HG02981 (cell line): ENCODE results near the gene PAN2.
A peak's percentile ranks its signal among the peaks of the same experiment; 100 is the strongest.
"Not testable (repeated sequence)": the region's sequence is repeated elsewhere in the genome, so short reads cannot be mapped to it uniquely, and the experiment has no call there.

ENCODE experiments used
- ATAC-seq: cut with Tn5 transposase; IDR thresholded peaks from one replicate; pipeline ENCODE4 v1.9.1; 2021; ENCODE audit warnings: mild to moderate bottlenecking, moderate library complexity; ENCODE audit not compliant: unreplicated experiment

The PAN2 gene

GRCh38 chr12:56342290-56342689 is 8.5 kb upstream of the PAN2 start:
- not testable (repeated sequence) for ATAC-seq

DNA sequence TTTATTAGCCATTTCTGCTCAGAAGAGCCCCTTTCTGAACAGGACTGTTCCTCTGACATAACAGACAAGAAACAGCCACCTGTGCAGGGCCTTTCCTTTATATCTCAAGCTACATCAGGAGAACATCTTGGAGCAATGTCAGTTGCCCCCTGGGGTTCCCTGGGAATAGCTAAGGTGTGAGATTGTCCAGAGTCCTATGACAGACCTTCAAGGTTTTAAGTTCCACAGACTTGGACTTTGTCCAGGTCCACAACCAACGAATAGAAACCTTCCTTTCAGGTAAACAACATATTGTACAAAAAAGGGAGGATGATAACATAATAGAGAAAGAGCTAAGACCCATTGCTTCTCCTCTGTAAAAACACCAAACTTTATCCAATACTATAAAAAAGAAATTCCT is 7.8 kb upstream of the PAN2 start:
- ATAC-seq: no peak

DNA sequence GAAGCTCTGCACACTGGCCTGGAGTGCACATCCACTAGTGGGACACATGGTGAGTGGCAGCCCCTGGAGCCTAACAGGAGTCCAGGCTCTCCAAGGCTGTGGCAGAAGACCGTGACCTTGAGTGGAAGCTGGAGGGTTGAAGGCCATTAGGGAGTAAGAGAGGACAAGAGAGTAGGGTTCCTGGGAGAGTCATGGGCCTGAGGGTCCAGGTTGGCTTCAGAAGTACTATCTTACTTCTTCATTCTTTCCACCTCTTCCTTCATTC is 5.3 kb upstream of the PAN2 start:
- ATAC-seq: no peak

DNA sequence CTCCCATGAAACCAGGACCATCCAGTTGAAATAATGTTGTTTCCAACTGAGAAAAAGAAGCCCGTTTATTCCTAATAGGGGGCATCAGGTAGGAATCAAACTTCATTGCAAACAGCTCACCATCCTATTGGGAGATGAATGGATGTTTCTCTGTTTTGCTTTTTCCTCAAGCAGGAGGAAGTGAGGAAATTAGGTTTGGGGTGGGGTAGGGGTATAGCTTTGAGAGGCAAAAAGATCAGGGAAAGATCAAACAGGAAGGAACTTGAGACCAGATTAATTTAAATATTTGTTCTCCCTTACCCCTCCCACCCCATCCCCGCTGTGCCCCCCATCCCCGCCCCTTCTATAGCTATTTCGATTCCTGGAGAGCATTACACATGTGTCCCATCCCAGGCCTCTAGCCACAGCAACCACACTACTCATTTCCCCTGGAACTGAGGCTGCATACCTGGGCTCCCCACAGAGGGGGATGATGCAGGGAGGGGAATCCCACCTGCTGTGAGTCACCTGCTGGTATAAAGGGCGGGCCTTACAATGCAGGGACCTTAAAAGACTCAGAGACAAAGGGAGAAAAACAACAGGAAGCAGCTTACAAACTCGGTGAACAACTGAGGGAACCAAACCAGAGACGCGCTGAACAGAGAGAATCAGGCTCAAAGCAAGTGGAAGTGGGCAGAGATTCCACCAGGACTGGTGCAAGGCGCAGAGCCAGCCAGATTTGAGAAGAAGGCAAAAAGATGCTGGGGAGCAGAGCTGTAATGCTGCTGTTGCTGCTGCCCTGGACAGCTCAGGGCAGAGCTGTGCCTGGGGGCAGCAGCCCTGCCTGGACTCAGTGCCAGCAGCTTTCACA is 4.7 kb upstream of the PAN2 start, which contains the start of gene IL23A:
TSS of gene IL23A (plus strand) at position 577 of the 850 bp plus-strand sequence. CDS start at position 738, 161 bp downstream.
- peak; percentile 31 for ATAC-seq

GRCh38 chr12:56337753-56338251 is 4.0 kb upstream of the PAN2 start:
- ATAC-seq: no peak

DNA sequence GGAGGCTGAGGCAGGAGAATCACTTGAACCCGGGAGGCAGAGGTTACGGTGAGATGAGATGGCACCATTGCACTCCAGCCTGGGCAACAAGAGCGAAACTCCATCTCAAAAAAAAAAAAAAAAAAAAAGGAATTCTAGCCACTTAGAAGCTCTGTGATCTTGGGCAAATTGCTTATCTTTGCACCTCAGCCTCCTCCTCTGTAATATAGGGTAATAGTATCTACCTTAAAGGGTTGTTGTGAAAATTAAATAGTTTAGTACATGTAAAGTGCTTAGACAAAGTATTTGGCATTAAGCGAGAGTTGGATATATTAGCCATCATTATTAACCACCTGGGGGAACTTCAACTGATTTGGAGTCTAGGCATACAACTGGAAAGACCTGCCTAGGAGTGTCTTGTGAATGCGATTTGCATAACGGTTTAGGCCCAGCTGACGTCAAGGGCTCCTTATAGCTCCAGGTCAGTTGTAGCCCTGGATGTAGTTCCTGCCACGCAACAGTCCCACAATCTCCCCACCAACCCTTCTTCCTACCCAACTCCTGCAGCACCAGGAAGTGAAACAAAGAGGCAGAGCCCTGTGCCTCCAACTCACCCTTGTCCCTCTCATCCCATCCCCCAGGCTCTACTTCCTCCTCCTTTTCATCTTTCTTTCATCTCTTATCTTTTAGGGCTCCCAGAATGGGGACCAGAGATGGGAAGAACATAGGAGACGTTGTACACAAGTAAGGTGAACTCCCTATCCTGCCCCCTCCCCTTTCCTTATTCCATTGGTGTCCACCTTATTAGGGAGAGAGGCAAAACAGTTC is 2.8 kb upstream of the PAN2 start:
- ATAC-seq: no peak

DNA sequence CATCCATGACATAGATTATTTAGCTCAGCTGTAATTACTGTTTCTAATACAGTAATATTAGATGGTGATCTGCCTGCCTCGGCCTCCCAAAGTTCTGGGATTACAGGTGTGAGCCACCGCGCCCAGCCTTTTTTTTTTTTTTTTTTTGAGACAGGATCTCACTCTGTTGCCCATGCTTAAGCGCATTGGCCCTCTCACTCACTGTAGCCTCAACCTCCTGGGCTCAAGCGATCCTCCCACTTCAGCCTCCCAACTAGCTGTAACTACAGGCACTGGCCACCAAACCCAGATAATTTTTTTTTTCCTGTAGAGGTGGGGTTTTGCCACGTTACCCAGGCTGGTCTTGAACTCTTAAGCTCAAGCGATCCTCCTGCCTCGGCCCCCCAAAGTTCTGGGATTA is 1.7 kb upstream of the PAN2 start:
- ATAC-seq: not testable (repeated sequence)

DNA sequence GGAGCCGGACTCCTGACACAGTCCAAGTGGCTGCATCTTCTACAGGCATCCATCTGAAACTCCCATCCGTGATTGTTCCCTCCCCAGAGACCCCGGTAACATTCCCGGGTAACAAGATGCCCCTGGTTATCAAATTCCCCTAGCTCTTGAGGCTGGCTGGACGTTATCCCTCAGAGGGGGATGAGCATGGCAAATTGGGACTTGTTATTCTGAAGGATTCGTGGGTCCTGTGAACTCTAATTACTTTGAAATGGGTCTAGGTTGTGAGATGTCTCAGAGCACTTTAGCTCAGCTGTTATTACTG is 642 bp upstream of the PAN2 start:
- ATAC-seq: no peak

DNA sequence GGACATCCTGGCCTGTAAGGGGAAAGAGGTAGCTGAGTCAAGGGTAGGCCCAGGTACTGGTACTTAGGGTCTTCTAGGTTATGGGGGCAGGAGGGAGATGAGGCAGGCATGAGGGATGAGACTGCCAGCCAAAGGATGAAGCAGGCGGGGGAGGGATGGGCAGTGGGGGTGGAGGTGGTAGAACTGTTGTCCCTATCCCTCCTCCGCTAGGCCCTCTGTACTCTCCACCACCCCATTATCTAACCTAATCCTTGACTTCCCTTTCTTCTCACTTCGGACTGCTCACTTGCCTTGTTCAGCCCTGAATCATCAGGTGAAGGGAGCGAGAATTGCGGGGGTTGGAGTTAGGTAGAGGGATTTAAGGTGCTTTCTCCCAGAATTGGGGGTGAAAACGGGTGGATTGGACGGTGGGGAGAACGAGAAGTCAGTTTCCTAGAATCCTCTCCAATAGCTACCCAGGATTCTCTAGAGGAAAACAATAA is 562 bp downstream of the PAN2 start:
- ATAC-seq: no peak

GRCh38 chr12:56332512-56333196 is 1.1 kb downstream of the PAN2 start:
- ATAC-seq: no peak

GRCh38 chr12:56330936-56331490 is 2.8 kb downstream of the PAN2 start:
- no peak for ATAC-seq

DNA sequence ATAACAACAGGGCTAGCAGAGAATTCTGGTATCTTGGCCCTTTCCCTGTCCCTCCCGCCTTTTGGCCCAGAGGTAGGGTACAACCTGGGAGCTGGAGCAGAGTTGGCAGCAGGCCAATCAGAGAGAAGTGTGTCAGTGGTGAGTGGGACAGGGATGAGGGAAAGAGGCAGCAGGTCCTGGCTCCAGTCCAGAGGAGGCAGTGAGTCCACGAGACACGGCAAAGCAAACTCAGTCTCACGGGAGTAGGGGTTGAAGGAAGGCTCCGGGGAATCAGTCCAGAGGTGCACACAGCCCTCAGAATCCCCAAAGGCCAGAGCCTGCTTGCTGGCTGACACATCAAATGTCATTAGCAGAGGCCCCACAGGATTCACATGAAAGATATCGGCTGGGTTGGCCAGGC is 7.3 kb downstream of the PAN2 start:
- ATAC-seq: no peak

- no peak for ATAC-seq
Observed at GRCh38 chr12:56326126-56326525, 7.7 kb downstream of the PAN2 start.

- ATAC-seq: no peak
Observed at GRCh38 chr12:56324206-56324605, 9.6 kb downstream of the PAN2 start.

DNA sequence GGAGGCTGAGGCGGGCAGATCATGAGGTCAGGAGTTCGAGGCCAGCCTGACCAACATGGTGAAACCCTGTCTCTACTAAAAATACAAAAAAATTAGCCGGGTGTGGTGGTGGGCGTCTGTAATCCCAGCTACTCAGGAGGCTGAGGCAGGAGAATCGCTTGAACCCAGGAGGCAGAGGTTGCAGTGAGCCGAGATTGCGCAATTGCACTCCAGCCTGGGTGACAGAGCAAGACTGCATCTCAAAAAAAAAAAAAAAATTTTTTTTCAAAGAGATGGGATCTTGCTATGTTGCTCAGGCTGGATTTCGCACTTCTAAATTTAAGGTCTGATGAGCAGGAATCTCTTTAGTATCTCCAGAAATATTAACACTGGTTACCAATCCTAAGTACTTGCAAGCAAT is 12.2 kb downstream of the PAN2 start:
- ATAC-seq: not testable (repeated sequence)

- ATAC-seq: no peak
Observed at GRCh38 chr12:56321027-56321426, 12.8 kb downstream of the PAN2 start.

- no peak for ATAC-seq
Observed at GRCh38 chr12:56317675-56318074, 16.1 kb downstream of the PAN2 start.

- ATAC-seq: peak; percentile 89
Observed at GRCh38 chr12:56315622-56316473, 18.0 kb downstream of the PAN2 start, which contains the start of gene CNPY2. Gene CNPY2 (minus strand): TSS chr12:56315988. CDS start chr12:56315217, 771 bp downstream.

- no peak for ATAC-seq
Observed at GRCh38 chr12:56315249-56315621, 18.6 kb downstream of the PAN2 start.

DNA sequence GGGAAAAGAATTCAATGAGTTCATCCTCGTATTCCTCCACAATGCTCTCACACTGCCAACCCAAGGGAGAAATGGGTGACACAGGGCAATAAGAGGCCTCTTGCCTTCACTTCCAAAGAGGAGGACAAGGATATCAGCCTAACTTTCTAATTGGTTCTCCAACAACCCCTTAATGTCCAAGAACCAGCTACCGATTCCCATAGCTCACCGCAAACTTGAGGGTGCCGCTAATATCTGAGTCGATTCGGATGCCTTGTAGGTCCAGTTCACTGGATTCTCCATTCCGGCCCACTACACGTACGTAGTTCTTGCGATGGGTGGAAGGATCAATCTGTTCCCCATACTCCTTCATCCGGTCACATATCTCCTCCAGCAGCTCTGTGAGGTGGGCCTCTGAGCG is 22.8 kb downstream of the PAN2 start:
- no peak for ATAC-seq
